K562 (cell line): ENCODE data around the gene COL23A1. TPM values are rescaled to one million over a fixed set of nuclear protein-coding genes. Genes with fewer than 3 reads are reported as not detected.

Source experiments
- ATAC-seq: fragments of 200-7000 bp; cut with Tn5 transposase; 3 replicates; pipeline ENCODE4 v1.9.1; 2020; ENCODE audit warnings: moderate library complexity
- BruUV-seq: library from RNA; stranded (reverse); fragments of 400-500 nt; replicated peaks from 2 replicates; lab custom pipeline; 2021; lab: Mats Ljungman, UMichigan
- CTCF ChIA-PET: fragments of 300-600 bp; formaldehyde crosslinking; extraction: SDS; loops from one replicate; lab custom pipeline; 2021; ENCODE audit warnings: low intra/inter-chr PET ratio; lab: Yijun Ruan, JAX
- POLR2A ChIA-PET: fragments of 300-600, 350-650 bp; sonication (Branson Sonifier 250); formaldehyde crosslinking; extraction: SDS; loops from one replicate; lab custom pipeline; 2021; ENCODE audit warnings: antibody characterized with exemption, inconsistent platforms; lab: Yijun Ruan, JAX
- DNase-seq, 4 experiments: peaks; one replicate each; pipeline versions ENCODE4 v3.0.0 to v3.0.0-alpha.2; 2011 to 2018; ENCODE audit warnings: low spot score in 3 of 4, mixed read lengths in 3 of 4; ENCODE audit errors: extremely low read depth in 1 of 4
- FAIRE-seq: peaks from 2 replicates; lab custom pipeline; 2011; peaks lifted over from hg19 to GRCh38; lab: Jason Lieb, UNC
- H2AFZ ChIP-seq: 2 replicates; pipeline ENCODE4 v1.6.0; 2011; ENCODE audit warnings: low read depth, low read length, control low read depth, inconsistent platforms
- H3K27ac ChIP-seq: fragments of 200-600 bp; 3 replicates; pipeline ENCODE4 v1.8.0; 2011; ENCODE audit warnings: low read depth, mild to moderate bottlenecking, control low read depth, inconsistent platforms, low read length, moderate library complexity, mixed read lengths; ENCODE audit errors: extremely low read depth
- H3K27me3 ChIP-seq, 2 experiments: fragments of 300-600 bp in 1 of 2; 2 replicates in 1 of 2; 3 replicates in 1 of 2; pipeline versions ENCODE4 v1.6.0 to v1.8.0; 2011; ENCODE audit warnings: inconsistent platforms in 2 of 2, low read length in 2 of 2, mild to moderate bottlenecking in 1 of 2, mixed read lengths in 1 of 2, moderate library complexity in 1 of 2; ENCODE audit not compliant: control insufficient read depth in 2 of 2, insufficient read depth in 2 of 2
- H3K36me3 ChIP-seq: fragments of 300-600 bp; 3 replicates; pipeline ENCODE4 v1.8.0; 2011; ENCODE audit warnings: mild to moderate bottlenecking, low read length, inconsistent platforms; ENCODE audit not compliant: control insufficient read depth, insufficient read depth
- H3K4me1 ChIP-seq, 2 experiments: fragments of 200-600 bp in 1 of 2; replicated peaks in 1 of 2; 2 replicates in 1 of 2; 3 replicates in 1 of 2; pipeline versions ENCODE4 v1.5.1 to v1.8.0; 2011; ENCODE audit warnings: inconsistent platforms in 2 of 2, low read length in 2 of 2, mild to moderate bottlenecking in 1 of 2, mixed read lengths in 1 of 2, moderate library complexity in 1 of 2; ENCODE audit not compliant: control insufficient read depth in 2 of 2, insufficient read depth in 2 of 2
- H3K4me2 ChIP-seq: 2 replicates; pipeline ENCODE4 v1.6.1; 2011; ENCODE audit warnings: low read length, control low read depth, inconsistent platforms, mixed read lengths; ENCODE audit not compliant: insufficient read depth
- H3K4me3 ChIP-seq: fragments of 200-600 bp; sonication (generic), shearing (Covaris generic); 2 replicates; pipeline ENCODE4 v1.5.1; 2016; ENCODE audit warnings: control low read depth, inconsistent platforms
- H3K79me2 ChIP-seq: fragments of 200-600 bp; 3 replicates; pipeline ENCODE4 v1.8.0; 2011; ENCODE audit warnings: low read length, inconsistent platforms; ENCODE audit not compliant: control insufficient read depth, insufficient read depth
- H3K9ac ChIP-seq, 2 experiments: 2 replicates each; pipeline versions ENCODE4 v1.6.0 to v1.6.1; 2011; ENCODE audit warnings: low read depth in 2 of 2, low read length in 2 of 2, control low read depth in 1 of 2, inconsistent platforms in 1 of 2, mild to moderate bottlenecking in 1 of 2, mixed read lengths in 1 of 2; ENCODE audit not compliant: insufficient read depth in 1 of 2
- H3K9me1 ChIP-seq: one replicate; pipeline ENCODE4 v1.6.0; 2011; ENCODE audit warnings: inconsistent platforms, mild to moderate bottlenecking, low read length, moderate library complexity; ENCODE audit not compliant: control insufficient read depth, insufficient read depth
- H3K9me3 ChIP-seq: replicated peaks from 2 replicates; pipeline ENCODE4 v1.5.1; 2011; ENCODE audit warnings: low read depth, low read length, inconsistent platforms; ENCODE audit not compliant: control insufficient read depth, insufficient read depth
- H4K20me1 ChIP-seq: replicated peaks from 2 replicates; pipeline ENCODE4 v1.6.1; 2011; ENCODE audit warnings: low read length, inconsistent platforms, mixed read lengths; ENCODE audit not compliant: control insufficient read depth, insufficient read depth
- HDAC6 ChIP-seq: IDR thresholded peaks from 2 replicates; pipeline ENCODE4 v1.6.1; 2012; ENCODE audit warnings: low read depth, mild to moderate bottlenecking, control low read depth, inconsistent platforms, low read length, moderate library complexity
- MGA ChIP-seq: fragments of 450-650 bp; IDR thresholded peaks from 2 replicates; pipeline ENCODE4 v1.6.1; 2016; ENCODE audit warnings: mild to moderate bottlenecking, moderate library complexity
- TBL1XR1 ChIP-seq, 2 experiments: IDR thresholded peaks; 2 replicates each; pipeline ENCODE4 v1.6.1; 2012; ENCODE audit warnings: improper control_type of control experiment in 2 of 2, low read length in 2 of 2, mild to moderate bottlenecking in 1 of 2
- ZNF766 ChIP-seq: fragments of 200-800 bp; sonication (Bioruptor generic); conservative IDR thresholded peaks from 2 replicates; pipeline ENCODE4 v1.6.1; 2016; ENCODE audit warnings: missing genetic modification characterization, missing compliant biosample characterization
- WGBS: fragments of 100-300 bp; shearing (Covaris generic); methylation state at CpG from one replicate; pipeline ENCODE4 v1.1.6; 2016; ENCODE audit warnings: low coverage, mixed read lengths; ENCODE audit not compliant: insufficient coverage; ENCODE audit errors: missing lambda C conversion rate; 5-methylcytosine and 5-hydroxymethylcytosine counted together
- in situ Hi-C: fragments of 300-500 bp; cut with MboI; formaldehyde crosslinking; loops from 4 replicates; pipeline ENCODE4 v1.15.0; 2018; ENCODE audit warnings: inconsistent platforms, mixed read lengths
- intact Hi-C: fragments of 100-400 bp; cut with micrococcal nuclease; formaldehyde crosslinking; loops from 2 replicates; pipeline ENCODE4 v1.14.2; 2022
- polyA plus RNA-seq, 8 experiments: library from polyadenylated mRNA; depleted of rRNA in 4 of 8; stranded (reverse) in 5 of 8; unstranded in 3 of 8; fragments of >200 nt; fragmentation: Nextera tagmentation in 2 of 8; fragmentation: Illumina TruSeq in 1 of 8; extraction: Ambion mirVana in 2 of 8; extraction: Trizol in 1 of 8; gene quantifications; 2 replicates each; pipeline versions ENCODE4 v1.2.1 to v1.2.3, GENCODE V29; 2011 to 2014; ENCODE audit warnings: inconsistent platforms in 1 of 8, missing spikeins in 1 of 8
- total RNA-seq, 7 experiments: library from RNA; depleted of rRNA in 6 of 7; stranded (reverse); fragments of >200 nt in 6 of 7; fragmentation: Illumina TruSeq in 2 of 7; extraction: Trizol in 2 of 7; gene quantifications; 2 replicates each; pipeline versions ENCODE4 v1.2.1 to v1.2.3, GENCODE V29; 2011 to 2021; ENCODE audit warnings: low replicate concordance in 1 of 7
- TF ChIP-seq, protein P1 (sequence below), 2 experiments: fragments of 450-650 bp in 1 of 2; IDR thresholded peaks; 2 replicates each; pipeline ENCODE4 v1.6.1; 2011 to 2017; ENCODE audit warnings: low read depth in 2 of 2, antibody characterized with exemption in 1 of 2, borderline replicate concordance in 1 of 2, low read length in 1 of 2, mild to moderate bottlenecking in 1 of 2, mixed read lengths in 1 of 2; ENCODE audit not compliant: control insufficient read depth in 1 of 2

The COL23A1 gene
- total and polyA plus RNA-seq, 9 of the 15 experiments (the other 6 are each of a cell fraction or from before 2014, with no cell fraction given): 0.09 TPM; not detected in 8

DNA sequence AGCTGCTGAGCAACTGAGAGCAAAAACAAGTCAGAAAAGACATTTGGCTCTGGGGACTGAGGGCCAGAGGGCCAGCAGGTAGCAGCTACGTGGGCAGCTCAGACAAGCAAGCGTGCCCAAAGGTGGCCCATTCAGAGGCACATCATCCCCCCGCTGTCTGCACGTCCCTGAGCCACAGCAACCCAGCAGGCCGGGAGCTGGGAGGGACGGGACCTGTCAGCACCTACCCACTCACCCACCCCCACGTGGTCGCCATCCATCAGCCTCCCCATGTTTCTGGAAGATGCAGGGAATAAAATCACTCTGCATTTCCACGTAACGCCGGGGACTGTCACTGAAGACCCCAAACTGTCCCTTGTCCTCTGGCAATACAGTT lies 167.8 kb downstream of the COL23A1 start:
- H4K20me1 ChIP-seq: peaks cover 12% of the 10 kb centered on the region; the same call in 1 of the 2 replicates
- in situ Hi-C loops: no loop called here
- ChIA-PET POLR2A (interaction anchor here (0.6 to 1.0 kb wide), 5 partner anchors 14 to 274 kb away, joined by 3 to 4 read pairs (median 3); no protein-coding TSS in a partner anchor), CTCF (no interaction called here)
- BruUV-seq: no TSS peak
- WGBS: 45% methylated on average over 11 of the region's 11 CpGs
- FAIRE-seq (no peak), DNase-seq (no peak), ATAC-seq (no peak)
- no peak overlapping the region for H3K4me2 ChIP-seq
- no peak overlapping the region; a peak in 1 of 4 replicates for H3K9ac ChIP-seq
- H3K27me3 ChIP-seq: peaks cover 7 to 29% of the 10 kb centered on the region in 2 experiments; a peak in 3 of 5 replicates
- H3K9me3 ChIP-seq: no peaks in the 10 kb centered on the region
- no peaks in the 10 kb centered on the region for H3K9me1 ChIP-seq
- peaks cover 6 to 16% of the 10 kb centered on the region in 2 experiments for H3K4me1 ChIP-seq
- H3K36me3 ChIP-seq: no peaks in the 10 kb centered on the region
- no peaks in the 10 kb centered on the region for H3K79me2 ChIP-seq
- intact Hi-C loops: no loop called here
- H2AFZ ChIP-seq: no peak overlapping the region
- no peak overlapping the region for H3K27ac ChIP-seq
- H3K4me3 ChIP-seq: no peak overlapping the region
- TF ChIP-seq, protein P1, sequence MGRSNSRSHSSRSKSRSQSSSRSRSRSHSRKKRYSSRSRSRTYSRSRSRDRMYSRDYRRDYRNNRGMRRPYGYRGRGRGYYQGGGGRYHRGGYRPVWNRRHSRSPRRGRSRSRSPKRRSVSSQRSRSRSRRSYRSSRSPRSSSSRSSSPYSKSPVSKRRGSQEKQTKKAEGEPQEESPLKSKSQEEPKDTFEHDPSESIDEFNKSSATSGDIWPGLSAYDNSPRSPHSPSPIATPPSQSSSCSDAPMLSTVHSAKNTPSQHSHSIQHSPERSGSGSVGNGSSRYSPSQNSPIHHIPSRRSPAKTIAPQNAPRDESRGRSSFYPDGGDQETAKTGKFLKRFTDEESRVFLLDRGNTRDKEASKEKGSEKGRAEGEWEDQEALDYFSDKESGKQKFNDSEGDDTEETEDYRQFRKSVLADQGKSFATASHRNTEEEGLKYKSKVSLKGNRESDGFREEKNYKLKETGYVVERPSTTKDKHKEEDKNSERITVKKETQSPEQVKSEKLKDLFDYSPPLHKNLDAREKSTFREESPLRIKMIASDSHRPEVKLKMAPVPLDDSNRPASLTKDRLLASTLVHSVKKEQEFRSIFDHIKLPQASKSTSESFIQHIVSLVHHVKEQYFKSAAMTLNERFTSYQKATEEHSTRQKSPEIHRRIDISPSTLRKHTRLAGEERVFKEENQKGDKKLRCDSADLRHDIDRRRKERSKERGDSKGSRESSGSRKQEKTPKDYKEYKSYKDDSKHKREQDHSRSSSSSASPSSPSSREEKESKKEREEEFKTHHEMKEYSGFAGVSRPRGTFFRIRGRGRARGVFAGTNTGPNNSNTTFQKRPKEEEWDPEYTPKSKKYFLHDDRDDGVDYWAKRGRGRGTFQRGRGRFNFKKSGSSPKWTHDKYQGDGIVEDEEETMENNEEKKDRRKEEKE (IDR thresholded peaks at IDR 0.05; ENCODE audit: borderline replicate concordance in 1 of 2, control insufficient read depth in 1 of 2, low read depth in 2 of 2, low read length in 1 of 2): no peak
- no peak for TF ChIP-seq TBL1XR1 (IDR thresholded peaks at IDR 0.05; ENCODE audit: low read length in 2 of 2)
- no peak for TF ChIP-seq ZNF766 (CRISPR knock-in tag)
- no peak for TF ChIP-seq MGA
- TF ChIP-seq HDAC6: no peak
